ENCODE results near the gene GALNT7.
A peak's percentile ranks its signal among the peaks of the same experiment; 100 is the strongest.

The GALNT7 gene

GRCh38 chr4:173265751-173266150 lies 97.1 kb downstream of the GALNT7 start:
- no peak for DNase-seq (ENCODE audit: low read depth, low spot score)

- DNase-seq (ENCODE audit: low read depth, low spot score): no peak
These were observed 99.1 kb downstream of the GALNT7 start for GRCh38 chr4:173267711-173268110.

GRCh38 chr4:173269280-173269679 lies 100.7 kb downstream of the GALNT7 start:
- DNase-seq (ENCODE audit: low read depth, low spot score): no peak

- no peak for DNase-seq (ENCODE audit: low read depth, low spot score)
These were observed 101.9 kb downstream of the GALNT7 start for GRCh38 chr4:173270312-173271027.

GRCh38 chr4:173272314-173272713 lies 103.7 kb downstream of the GALNT7 start:
- DNase-seq (ENCODE audit: low read depth, low spot score): no peak

- no peak for DNase-seq (ENCODE audit: low read depth, low spot score)
These were observed 104.4 kb downstream of the GALNT7 start for GRCh38 chr4:173272996-173273395.

- DNase-seq (ENCODE audit: low read depth, low spot score): no peak
These were observed 105.3 kb downstream of the GALNT7 start for GRCh38 chr4:173273941-173274340.

GRCh38 chr4:173274744-173275143 lies 106.1 kb downstream of the GALNT7 start:
- no peak for DNase-seq (ENCODE audit: low read depth, low spot score)

GRCh38 chr4:173275150-173275549 lies 106.5 kb downstream of the GALNT7 start:
- no peak for DNase-seq (ENCODE audit: low read depth, low spot score)

GRCh38 chr4:173277340-173277739 lies 108.7 kb downstream of the GALNT7 start:
- no peak for DNase-seq (ENCODE audit: low read depth, low spot score)

GRCh38 chr4:173280998-173281397 lies 112.4 kb downstream of the GALNT7 start:
- no peak for DNase-seq (ENCODE audit: low read depth, low spot score)

GRCh38 chr4:173281406-173282255 lies 113.0 kb downstream of the GALNT7 start:
- no peak for DNase-seq (ENCODE audit: low read depth, low spot score)

- no peak for DNase-seq (ENCODE audit: low read depth, low spot score)
These were observed 113.6 kb downstream of the GALNT7 start for GRCh38 chr4:173282256-173282562.

- no peak for DNase-seq (ENCODE audit: low read depth, low spot score)
These were observed 114.0 kb downstream of the GALNT7 start for GRCh38 chr4:173282626-173283025.

- DNase-seq (ENCODE audit: low read depth, low spot score): no peak
These were observed 115.9 kb downstream of the GALNT7 start for GRCh38 chr4:173284463-173284862.

GRCh38 chr4:173287486-173287885 lies 118.9 kb downstream of the GALNT7 start:
- DNase-seq (ENCODE audit: low read depth, low spot score): no peak

GRCh38 chr4:173288296-173288695 lies 119.7 kb downstream of the GALNT7 start:
- peak; percentile 15 for DNase-seq (ENCODE audit: low read depth, low spot score)

- no peak for DNase-seq (ENCODE audit: low read depth, low spot score)
These were observed 120.2 kb downstream of the GALNT7 start for GRCh38 chr4:173288698-173289352.

- no peak for DNase-seq (ENCODE audit: low read depth, low spot score)
These were observed 120.7 kb downstream of the GALNT7 start for GRCh38 chr4:173289353-173289727.

- no peak for DNase-seq (ENCODE audit: low read depth, low spot score)
These were observed 123.3 kb downstream of the GALNT7 start for GRCh38 chr4:173291899-173292298.

GRCh38 chr4:173293663-173294062 lies 125.1 kb downstream of the GALNT7 start:
- no peak for DNase-seq (ENCODE audit: low read depth, low spot score)

- DNase-seq (ENCODE audit: low read depth, low spot score): no peak
These were observed 125.8 kb downstream of the GALNT7 start for GRCh38 chr4:173294444-173294843.

Measured in iPS DF 19.7 (cell line).